GDM1 (cell line): ENCODE data around the gene TMPRSS7.

ENCODE experiments used
- DNase-seq: peaks from one replicate; lab custom pipeline; 2025; lab: John Stamatoyannopoulos, UW

TMPRSS7 gene

GRCh38 chr3:112128843-112129727 is 94.5 kb downstream of the TMPRSS7 start:
- DNase-seq, result no peak

GRCh38 chr3:112129925-112130637 is 95.5 kb downstream of the TMPRSS7 start:
- no peak for DNase-seq

GRCh38 chr3:112130638-112130993 is 96.1 kb downstream of the TMPRSS7 start:
- DNase-seq, result no peak
